Stimulated activated memory B cell treated with anti-CD40 and anti-IgM and Interleukin-4, amounts not matched to agents 10 μg/mL and 1 μg/mL and 100 μg/mL, for 72 hours (primary cell): ENCODE results near the gene POLRMT.
"Not testable (repeated sequence)": the region's sequence is repeated elsewhere in the genome, so short reads cannot be mapped to it uniquely, and the experiment has no call there.

Experiments used
- ATAC-seq: fragments of 150-1000 bp; cut with Tn5 transposase; 2 replicates; pipeline ENCODE4 v1.10.0; 2021
- H3K27ac Mint-ChIP-seq: one replicate; pipeline ENCODE4 v1.8.0; 2022; ENCODE audit warnings: mild to moderate bottlenecking, mixed read lengths
- H3K27me3 Mint-ChIP-seq: one replicate; pipeline ENCODE4 v1.8.0; 2022; ENCODE audit warnings: mixed read lengths
- H3K36me3 Mint-ChIP-seq: one replicate; pipeline ENCODE4 v1.8.0; 2022; ENCODE audit warnings: mixed read lengths
- H3K4me1 Mint-ChIP-seq: one replicate; pipeline ENCODE4 v1.8.0; 2022; ENCODE audit warnings: mixed read lengths
- H3K4me3 Mint-ChIP-seq: one replicate; pipeline ENCODE4 v1.8.0; 2022; ENCODE audit warnings: mild to moderate bottlenecking, moderate library complexity, mixed read lengths
- H3K9me3 Mint-ChIP-seq: one replicate; pipeline ENCODE4 v1.8.0; 2022; ENCODE audit warnings: mixed read lengths

The POLRMT gene

GRCh38 chr19:668675-669434 is 35.5 kb upstream of the POLRMT start:
- H3K4me3 Mint-ChIP-seq, ATAC-seq, H3K27ac Mint-ChIP-seq, H3K36me3 Mint-ChIP-seq, H3K9me3 Mint-ChIP-seq: not testable (repeated sequence)
- peaks cover 16% of the 10 kb centered on the region for H3K27me3 Mint-ChIP-seq
- peaks cover 14% of the 10 kb centered on the region for H3K4me1 Mint-ChIP-seq

DNA sequence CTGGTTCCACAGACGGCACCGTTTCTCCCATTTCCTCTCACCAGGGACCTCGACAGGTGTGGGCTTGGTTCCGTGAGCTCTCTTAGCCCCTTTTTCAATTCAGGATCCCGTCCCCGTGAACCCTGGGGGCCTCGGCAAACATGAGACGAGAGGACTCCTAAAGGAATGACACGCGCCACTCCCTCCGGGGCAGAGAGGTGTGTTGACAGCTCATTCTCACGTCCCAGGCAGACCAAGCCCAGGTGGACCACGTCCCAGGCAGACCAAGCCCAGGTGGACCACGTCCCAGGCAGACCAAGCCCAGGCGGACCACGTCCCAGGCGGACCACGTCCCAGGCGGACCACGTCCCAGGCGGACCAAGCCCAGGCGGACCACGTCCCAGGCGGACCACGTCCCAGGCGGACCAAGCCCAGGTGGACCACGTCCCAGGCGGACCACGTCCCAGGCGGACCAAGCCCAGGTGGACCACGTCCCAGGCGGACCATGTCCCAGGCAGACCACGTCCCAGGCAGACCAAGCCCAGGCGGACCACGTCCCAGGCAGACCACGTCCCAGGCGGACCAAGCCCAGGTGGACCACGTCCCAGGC is 33.7 kb upstream of the POLRMT start:
- peaks cover 21% of the 10 kb centered on the region for H3K4me1 Mint-ChIP-seq
- not testable (repeated sequence) for H3K27me3 Mint-ChIP-seq, H3K36me3 Mint-ChIP-seq, H3K4me3 Mint-ChIP-seq, H3K27ac Mint-ChIP-seq, ATAC-seq, H3K9me3 Mint-ChIP-seq

DNA sequence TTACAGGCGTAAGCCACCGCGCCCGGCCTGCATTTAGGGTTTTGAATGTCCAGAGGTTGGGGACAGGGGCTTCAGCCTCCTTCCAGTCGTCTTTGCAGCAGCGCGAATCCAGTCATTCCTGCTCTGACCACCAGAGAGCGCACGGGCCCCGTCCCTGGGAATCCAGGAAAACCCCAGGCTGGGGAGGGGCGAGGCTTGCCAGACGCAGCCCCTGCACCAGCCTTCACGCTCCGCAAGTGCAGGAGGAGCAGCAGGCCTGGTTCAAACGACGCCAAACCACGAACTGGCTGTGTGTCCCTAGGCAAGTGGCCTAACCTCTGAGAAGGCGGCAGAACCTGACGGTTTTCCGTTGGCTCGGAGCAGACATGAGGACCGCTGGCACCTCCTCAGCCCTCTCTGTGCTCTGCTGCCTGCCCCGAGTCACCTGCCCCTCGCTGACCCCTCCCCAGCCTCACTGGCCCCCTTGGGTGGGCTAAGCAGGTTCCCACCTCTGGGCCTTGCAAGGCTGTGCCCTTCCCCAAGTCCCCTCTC is 31.6 kb upstream of the POLRMT start:
- ATAC-seq = no peak
- H3K27me3 Mint-ChIP-seq = peaks cover 9% of the 10 kb centered on the region
- peaks cover 7% of the 10 kb centered on the region for H3K36me3 Mint-ChIP-seq
- peak overlapping the region; percentile 49 for H3K27ac Mint-ChIP-seq
- peaks cover 42% of the 10 kb centered on the region for H3K4me1 Mint-ChIP-seq
- H3K9me3 Mint-ChIP-seq = no peaks in the 10 kb centered on the region
- H3K4me3 Mint-ChIP-seq = peak overlapping the region; percentile 48

GRCh38 chr19:663682-664117 is 30.4 kb upstream of the POLRMT start:
- peak overlapping the region; percentile 82 for H3K4me3 Mint-ChIP-seq

GRCh38 chr19:662962-663681 is 29.8 kb upstream of the POLRMT start, which contains the start of gene RNF126:
Gene RNF126 (minus strand): TSS chr19:663214. CDS start chr19:663121, 93 bp downstream.
- Mint-ChIP-seq H3K4me1 (peaks cover 61% of the 10 kb centered on the region), H3K27ac (peak within 1 kb of the TSS; percentile 99), H3K9me3 (no peaks in the 10 kb centered on the region), H3K4me3 (peak within 1 kb of the TSS; percentile 98), H3K36me3 (peaks cover 13% of the 10 kb centered on the region), H3K27me3 (no peaks in the 10 kb centered on the region)
- ATAC-seq = peak; percentile 79

More at GRCh38 chr19:663682-664117, 30.4 kb upstream of the POLRMT start:
- H3K4me1 Mint-ChIP-seq = peaks cover 55% of the 10 kb centered on the region
- peak overlapping the region; percentile 92 for H3K27ac Mint-ChIP-seq
- no peaks in the 10 kb centered on the region for H3K9me3 Mint-ChIP-seq
- H3K36me3 Mint-ChIP-seq = peaks cover 13% of the 10 kb centered on the region
- H3K27me3 Mint-ChIP-seq = no peaks in the 10 kb centered on the region
- no peak for ATAC-seq

DNA sequence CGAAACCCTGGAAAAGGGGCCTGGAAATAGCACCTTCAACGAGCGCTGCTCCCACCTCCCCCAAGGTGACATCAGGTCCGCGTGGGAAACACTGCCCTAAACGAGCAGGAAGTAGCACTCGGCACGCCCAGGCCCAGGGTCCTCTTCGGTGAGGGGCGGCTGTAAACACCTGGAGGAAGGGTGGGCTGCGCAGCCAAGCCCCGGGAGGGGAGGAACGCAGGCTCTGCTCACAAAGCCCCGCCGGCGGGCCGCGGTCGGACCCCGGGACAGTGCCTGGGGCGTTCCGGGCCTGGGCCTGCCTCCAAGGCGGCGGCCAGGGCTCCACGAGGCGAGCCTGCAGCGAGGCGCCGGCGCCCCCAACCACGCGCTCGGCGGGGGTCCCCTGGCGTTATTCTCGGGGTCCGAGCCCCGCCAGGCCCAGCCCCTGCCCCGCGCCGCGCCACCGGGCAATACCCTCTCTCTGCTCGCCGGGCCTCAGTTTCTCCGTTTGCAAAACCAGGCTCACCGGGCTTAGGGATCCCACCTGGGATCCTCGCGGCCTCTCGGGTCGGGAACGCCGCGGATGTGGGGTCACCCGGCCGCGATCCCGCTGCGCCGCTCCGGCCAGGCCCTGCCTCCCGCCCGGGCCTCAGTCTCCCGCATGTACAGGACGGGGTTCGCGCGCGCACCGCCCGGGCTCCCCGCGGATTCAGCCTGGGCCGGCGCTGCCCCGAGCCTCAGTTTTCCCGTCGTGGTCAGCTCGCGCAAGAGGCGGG is 29.0 kb upstream of the POLRMT start:
- H3K4me3 Mint-ChIP-seq = peak overlapping the region; percentile 98
- H3K4me1 Mint-ChIP-seq = peaks cover 67% of the 10 kb centered on the region
- peak; percentile 50 for ATAC-seq
- H3K27me3 Mint-ChIP-seq = no peaks in the 10 kb centered on the region
- peak overlapping the region; percentile 99 for H3K27ac Mint-ChIP-seq
- peaks cover 13% of the 10 kb centered on the region for H3K36me3 Mint-ChIP-seq
- H3K9me3 Mint-ChIP-seq = no peaks in the 10 kb centered on the region

GRCh38 chr19:661427-662196 is 28.3 kb upstream of the POLRMT start:
- no peaks in the 10 kb centered on the region for H3K27me3 Mint-ChIP-seq
- peak overlapping the region; percentile 98 for H3K4me3 Mint-ChIP-seq
- H3K27ac Mint-ChIP-seq = peak overlapping the region; percentile 99
- no peaks in the 10 kb centered on the region for H3K9me3 Mint-ChIP-seq
- peaks cover 74% of the 10 kb centered on the region for H3K4me1 Mint-ChIP-seq
- peak; percentile 65 for ATAC-seq
- H3K36me3 Mint-ChIP-seq = peaks cover 13% of the 10 kb centered on the region

- no peak for ATAC-seq
- Mint-ChIP-seq H3K27ac (peak overlapping the region; percentile 99), H3K9me3 (no peaks in the 10 kb centered on the region), H3K4me1 (peaks cover 82% of the 10 kb centered on the region), H3K27me3 (no peaks in the 10 kb centered on the region), H3K36me3 (peaks cover 18% of the 10 kb centered on the region), H3K4me3 (peak overlapping the region; percentile 98)
These were observed 27.6 kb upstream of the POLRMT start for GRCh38 chr19:660793-661426.

DNA sequence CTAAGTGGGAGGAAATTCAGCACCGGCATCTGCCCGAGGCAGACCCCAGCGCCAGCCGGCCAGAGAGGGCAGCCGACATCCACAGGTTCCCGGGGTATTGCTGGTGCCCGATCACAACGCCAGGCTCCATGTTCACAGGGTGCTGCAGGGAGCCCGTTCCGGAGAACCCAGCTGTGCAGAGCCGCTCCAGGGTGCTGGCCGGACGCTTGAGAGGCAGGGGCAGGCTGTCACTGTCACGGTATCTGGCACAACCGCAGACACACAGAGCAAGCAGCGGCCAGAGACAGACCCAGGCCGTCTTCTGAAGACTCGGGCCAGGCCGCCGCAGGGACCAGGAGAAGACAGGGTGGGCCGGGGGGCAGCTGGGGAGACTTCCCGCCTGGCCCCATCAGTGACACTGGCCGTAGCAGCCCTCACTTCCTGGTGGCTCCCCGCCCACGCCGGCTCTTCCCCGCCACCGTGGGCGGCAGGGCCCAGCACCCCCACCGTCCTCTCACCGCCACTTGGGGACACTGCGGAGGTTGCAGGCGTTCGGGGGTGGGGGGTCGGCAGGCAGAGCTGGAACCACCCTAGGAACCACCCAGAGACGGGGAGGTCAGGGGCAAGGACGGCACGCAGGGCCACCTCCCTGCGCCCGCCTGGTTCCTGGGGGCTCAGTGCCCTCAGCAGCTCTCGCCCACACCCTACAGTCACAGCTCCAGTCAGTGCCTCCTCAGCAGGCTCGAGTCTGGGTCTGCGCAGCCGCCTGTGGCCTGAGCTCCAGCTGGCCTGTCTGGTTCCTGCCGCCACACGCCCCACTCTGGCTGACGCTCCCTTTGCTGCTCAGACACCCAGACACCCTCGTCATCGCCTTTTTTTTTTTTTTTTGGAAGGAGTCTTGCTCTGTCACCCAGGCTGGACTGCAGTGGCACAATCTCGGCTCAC is 25.8 kb upstream of the POLRMT start:
- H3K9me3 Mint-ChIP-seq = no peaks in the 10 kb centered on the region
- H3K4me1 Mint-ChIP-seq = peaks cover 86% of the 10 kb centered on the region
- H3K4me3 Mint-ChIP-seq = peak overlapping the region; percentile 98
- peaks cover 29% of the 10 kb centered on the region for H3K36me3 Mint-ChIP-seq
- peak; percentile 58 for ATAC-seq
- no peaks in the 10 kb centered on the region for H3K27me3 Mint-ChIP-seq
- peak overlapping the region; percentile 99 for H3K27ac Mint-ChIP-seq

DNA sequence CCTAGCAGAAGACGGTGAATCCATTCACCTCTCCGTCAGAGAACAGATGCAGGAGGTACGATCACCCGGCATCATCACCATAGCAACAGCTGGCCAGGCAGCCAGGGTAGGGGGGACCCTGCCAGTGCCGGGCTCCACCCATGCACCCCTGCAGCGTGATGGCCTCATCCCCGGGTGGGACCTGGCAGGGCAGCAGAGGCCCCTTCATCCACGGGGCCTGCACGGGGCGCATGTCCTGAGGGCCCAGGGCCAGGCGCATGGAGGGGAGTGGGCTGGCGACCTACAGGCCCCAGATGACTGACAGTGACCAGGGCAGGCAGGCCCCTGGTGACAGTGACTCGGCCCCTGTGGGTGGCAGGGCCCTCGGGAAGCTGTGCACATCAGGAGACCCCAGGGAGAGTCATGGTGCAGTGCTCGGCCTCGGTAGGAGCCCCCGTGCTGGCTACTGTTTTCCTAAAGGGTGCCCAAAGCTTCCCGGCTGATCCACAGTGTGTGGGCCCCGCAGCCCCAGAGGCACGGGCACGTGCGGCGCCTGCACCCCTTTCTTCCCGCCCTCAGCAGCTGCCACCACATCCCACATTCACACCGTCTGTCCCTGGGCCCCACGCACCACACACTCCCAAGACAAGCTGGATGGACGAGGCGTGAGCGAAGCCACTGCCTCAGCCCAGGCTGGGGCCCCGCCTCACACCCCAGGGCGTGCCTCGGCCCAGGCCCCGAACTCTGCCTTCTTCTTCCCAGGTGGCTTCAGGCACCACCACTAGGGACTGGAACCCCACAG is 24.9 kb upstream of the POLRMT start:
- H3K4me1 Mint-ChIP-seq = peaks cover 77% of the 10 kb centered on the region
- H3K27ac Mint-ChIP-seq = peak overlapping the region; percentile 99
- no peaks in the 10 kb centered on the region for H3K9me3 Mint-ChIP-seq
- peak overlapping the region; percentile 98 for H3K4me3 Mint-ChIP-seq
- no peaks in the 10 kb centered on the region for H3K27me3 Mint-ChIP-seq
- H3K36me3 Mint-ChIP-seq = peaks cover 35% of the 10 kb centered on the region
- ATAC-seq = no peak

- no peak for ATAC-seq
- Mint-ChIP-seq H3K36me3 (peaks cover 35% of the 10 kb centered on the region), H3K4me1 (peaks cover 76% of the 10 kb centered on the region), H3K9me3 (no peaks in the 10 kb centered on the region), H3K4me3 (no peak overlapping the region), H3K27ac (peak overlapping the region; percentile 24), H3K27me3 (no peaks in the 10 kb centered on the region)
These were observed 24.3 kb upstream of the POLRMT start for GRCh38 chr19:657611-658010.

DNA sequence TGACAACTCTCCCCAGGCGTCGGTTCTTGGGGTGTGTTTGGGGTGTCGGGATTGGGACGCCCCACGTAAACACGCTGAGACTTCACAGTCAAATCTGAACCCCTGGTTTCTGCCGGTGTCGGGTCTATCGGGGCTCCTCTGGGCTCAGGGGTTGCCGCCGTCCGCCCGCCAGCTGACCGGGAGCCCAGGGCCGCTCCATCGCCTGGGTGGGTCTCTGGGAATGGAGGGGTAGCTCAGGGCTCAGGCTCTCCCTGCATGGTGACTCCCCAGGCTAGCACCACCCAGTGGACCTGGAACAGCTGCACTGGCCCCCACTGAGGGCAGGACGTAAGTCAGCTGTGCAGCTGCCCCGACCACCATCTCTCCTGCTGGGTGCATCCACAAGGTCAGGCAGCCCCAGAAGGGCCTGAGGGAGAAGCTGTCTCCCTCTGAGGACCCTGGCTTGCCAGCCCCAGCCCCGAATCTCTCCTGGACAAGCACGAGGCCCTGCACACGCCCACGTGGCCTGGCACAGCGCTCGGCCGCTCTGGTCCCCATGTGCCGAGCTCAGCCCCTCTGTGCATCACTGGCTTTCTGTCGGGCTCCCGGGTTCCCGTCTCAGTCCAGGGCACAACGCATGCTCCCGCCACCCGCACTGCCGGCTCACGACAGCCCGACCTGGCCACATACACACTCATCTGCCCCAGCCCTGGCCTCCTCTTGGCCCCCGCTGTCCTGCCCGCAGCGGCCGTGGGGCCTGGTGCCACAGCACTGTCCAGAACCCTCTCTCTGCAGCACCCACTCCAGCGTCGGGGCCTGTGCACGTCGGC is 23.6 kb upstream of the POLRMT start:
- Mint-ChIP-seq H3K4me1 (peaks cover 74% of the 10 kb centered on the region), H3K36me3 (peaks cover 35% of the 10 kb centered on the region), H3K27ac (peak overlapping the region; percentile 77), H3K9me3 (no peaks in the 10 kb centered on the region), H3K4me3 (no peak overlapping the region), H3K27me3 (no peaks in the 10 kb centered on the region)
- ATAC-seq = no peak
